Activated CD4-positive, alpha-beta memory T cell treated with anti-CD3 and anti-CD28 coated beads for 36 hours (primary cell): ENCODE measurements around the gene FAM169A. TPM values are rescaled to one million over a fixed set of nuclear protein-coding genes. Genes with fewer than 3 reads are reported as not detected.
"Not testable (repeated sequence)": the region's sequence is repeated elsewhere in the genome, so short reads cannot be mapped to it uniquely, and the experiment has no call there.

Experiments used
- CTCF ChIA-PET: fragments of 350-600 bp; sonication (Branson Sonifier 250); formaldehyde crosslinking; loops from one replicate; lab custom pipeline; 2021; ENCODE audit warnings: antibody characterized with exemption, inconsistent platforms; lab: Charles Lee
- POLR2A ChIA-PET: fragments of 350-600 bp; sonication (Branson Sonifier 250); formaldehyde crosslinking; loops from one replicate; lab custom pipeline; 2021; ENCODE audit warnings: antibody characterized with exemption; lab: Charles Lee
- DNase-seq: peaks from one replicate; pipeline ENCODE4 v3.0.0-alpha.2; 2020
- H3K27ac Mint-ChIP-seq: one replicate; pipeline ENCODE4 v1.8.0; 2021; ENCODE audit warnings: mixed read lengths
- H3K27me3 Mint-ChIP-seq: one replicate; pipeline ENCODE4 v1.8.0; 2021; ENCODE audit warnings: mixed read lengths
- H3K36me3 Mint-ChIP-seq: one replicate; pipeline ENCODE4 v1.8.0; 2021; ENCODE audit warnings: mixed read lengths
- H3K4me1 Mint-ChIP-seq: one replicate; pipeline ENCODE4 v1.8.0; 2021; ENCODE audit warnings: low read depth, mixed read lengths
- H3K4me3 Mint-ChIP-seq: one replicate; pipeline ENCODE4 v1.8.0; 2021; ENCODE audit warnings: mild to moderate bottlenecking, mixed read lengths
- H3K9me3 Mint-ChIP-seq: one replicate; pipeline ENCODE4 v1.8.0; 2021; ENCODE audit warnings: mixed read lengths
- intact Hi-C: fragments of 100-400 bp; cut with micrococcal nuclease; formaldehyde crosslinking; loops from one replicate; pipeline ENCODE4 v1.15.1; 2023
- total RNA-seq, 2 experiments: library from RNA; stranded (reverse); gene quantifications; one replicate each; pipeline ENCODE4 v1.2.3, GENCODE V29; 2021

FAM169A gene
- total RNA-seq, 2 experiments from 2014 or later: 9.0 to 10.4 TPM

GRCh38 chr5:74833537-74834266 is 32.5 kb downstream of the FAM169A start:
- Mint-ChIP-seq H3K27me3 (no peaks in the 10 kb centered on the region), H3K27ac (no peak overlapping the region), H3K9me3 (no peaks in the 10 kb centered on the region), H3K4me3 (no peak overlapping the region), H3K36me3 (peaks cover 28% of the 10 kb centered on the region), H3K4me1 (peaks cover 6% of the 10 kb centered on the region)
- DNase-seq: no peak
- CTCF ChIA-PET: no interaction called here
- intact Hi-C loops: no loop called here
- POLR2A ChIA-PET: no interaction called here

- no peaks in the 10 kb centered on the region for H3K9me3 Mint-ChIP-seq
- ChIA-PET POLR2A (no interaction called here), CTCF (no interaction called here)
- H3K4me3 Mint-ChIP-seq: no peak overlapping the region
- no peaks in the 10 kb centered on the region for H3K4me1 Mint-ChIP-seq
- no peak for DNase-seq
- H3K36me3 Mint-ChIP-seq: peaks cover 8% of the 10 kb centered on the region
- no peaks in the 10 kb centered on the region for H3K27me3 Mint-ChIP-seq
- H3K27ac Mint-ChIP-seq: no peak overlapping the region
- intact Hi-C loops: no loop called here
Observed at GRCh38 chr5:74829413-74829812, 36.8 kb downstream of the FAM169A start.

GRCh38 chr5:74822288-74822687 is 43.9 kb downstream of the FAM169A start:
- Mint-ChIP-seq H3K36me3 (peaks cover 1% of the 10 kb centered on the region), H3K27ac (no peak overlapping the region), H3K27me3 (no peaks in the 10 kb centered on the region), H3K9me3 (no peaks in the 10 kb centered on the region), H3K4me1 (peaks cover 2% of the 10 kb centered on the region), H3K4me3 (no peak overlapping the region)
- ChIA-PET CTCF (no interaction called here), POLR2A (no interaction called here)
- intact Hi-C loops: no loop called here
- DNase-seq: no peak

GRCh38 chr5:74816875-74817274 is 49.3 kb downstream of the FAM169A start:
- H3K27ac Mint-ChIP-seq: no peak overlapping the region
- DNase-seq: no peak
- H3K4me1 Mint-ChIP-seq: peaks cover 2% of the 10 kb centered on the region
- H3K27me3 Mint-ChIP-seq: no peaks in the 10 kb centered on the region
- no peak overlapping the region for H3K4me3 Mint-ChIP-seq
- CTCF ChIA-PET: no interaction called here
- POLR2A ChIA-PET: no interaction called here
- H3K9me3 Mint-ChIP-seq: no peaks in the 10 kb centered on the region
- peaks cover 5% of the 10 kb centered on the region for H3K36me3 Mint-ChIP-seq
- intact Hi-C loops: no loop called here

GRCh38 chr5:74810915-74811314 is 55.3 kb downstream of the FAM169A start:
- no peak overlapping the region for H3K4me3 Mint-ChIP-seq
- H3K36me3 Mint-ChIP-seq: peaks cover 7% of the 10 kb centered on the region
- no peaks in the 10 kb centered on the region for H3K27me3 Mint-ChIP-seq
- no peak for DNase-seq
- POLR2A ChIA-PET: no interaction called here
- no peaks in the 10 kb centered on the region for H3K9me3 Mint-ChIP-seq
- CTCF ChIA-PET: no interaction called here
- H3K4me1 Mint-ChIP-seq: no peaks in the 10 kb centered on the region
- H3K27ac Mint-ChIP-seq: no peak overlapping the region
- intact Hi-C loops: no loop called here

GRCh38 chr5:74801941-74802340 is 64.2 kb downstream of the FAM169A start:
- ChIA-PET POLR2A (no interaction called here), CTCF (no interaction called here)
- intact Hi-C loops: no loop called here
- Mint-ChIP-seq H3K9me3 (no peaks in the 10 kb centered on the region), H3K4me3 (no peak overlapping the region), H3K36me3 (peaks cover 8% of the 10 kb centered on the region), H3K27me3 (no peaks in the 10 kb centered on the region), H3K4me1 (no peaks in the 10 kb centered on the region), H3K27ac (no peak overlapping the region)
- no peak for DNase-seq

- Mint-ChIP-seq H3K27ac (no peak overlapping the region), H3K27me3 (no peaks in the 10 kb centered on the region), H3K4me3 (no peak overlapping the region), H3K4me1 (no peaks in the 10 kb centered on the region), H3K9me3 (no peaks in the 10 kb centered on the region), H3K36me3 (peaks cover 8% of the 10 kb centered on the region)
- ChIA-PET POLR2A (no interaction called here), CTCF (interaction anchor here (0.6 kb wide), 1 partner anchor 37 kb away, joined by 3 read pairs; no protein-coding TSS in a partner anchor)
- intact Hi-C loops: no loop called here
- no peak for DNase-seq
Observed at GRCh38 chr5:74801197-74801596, 65.0 kb downstream of the FAM169A start.

GRCh38 chr5:74798977-74799911 is 66.9 kb downstream of the FAM169A start:
- POLR2A ChIA-PET: no interaction called here
- intact Hi-C loops: no loop called here
- Mint-ChIP-seq H3K4me1 (no peaks in the 10 kb centered on the region), H3K9me3 (no peaks in the 10 kb centered on the region), H3K4me3 (no peak overlapping the region), H3K27ac (no peak overlapping the region), H3K27me3 (no peaks in the 10 kb centered on the region), H3K36me3 (peaks cover 10% of the 10 kb centered on the region)
- CTCF ChIA-PET: no interaction called here
- no peak for DNase-seq

GRCh38 chr5:74791669-74792068 is 74.5 kb downstream of the FAM169A start:
- POLR2A ChIA-PET, H3K27me3 Mint-ChIP-seq, H3K9me3 Mint-ChIP-seq, H3K4me3 Mint-ChIP-seq, H3K27ac Mint-ChIP-seq, intact Hi-C loops, H3K4me1 Mint-ChIP-seq, DNase-seq, CTCF ChIA-PET: not testable (repeated sequence)
- H3K36me3 Mint-ChIP-seq: peaks cover 27% of the 10 kb centered on the region

GRCh38 chr5:74787424-74787823 is 78.8 kb downstream of the FAM169A start:
- POLR2A ChIA-PET: no interaction called here

GRCh38 chr5:74786851-74787250 is 79.3 kb downstream of the FAM169A start:
- CTCF ChIA-PET: interaction anchor here (1.1 kb wide), 1 partner anchor 132 kb away, joined by 3 read pairs; no protein-coding TSS in a partner anchor
- H3K27ac Mint-ChIP-seq: no peak overlapping the region
- H3K4me1 Mint-ChIP-seq: no peaks in the 10 kb centered on the region

More at GRCh38 chr5:74787424-74787823, 78.8 kb downstream of the FAM169A start:
- Mint-ChIP-seq H3K27me3 (no peaks in the 10 kb centered on the region), H3K27ac (no peak overlapping the region), H3K4me3 (no peak overlapping the region), H3K36me3 (peaks cover 20% of the 10 kb centered on the region), H3K9me3 (no peaks in the 10 kb centered on the region), H3K4me1 (no peaks in the 10 kb centered on the region)
- CTCF ChIA-PET: interaction anchor here (1.1 kb wide), 1 partner anchor 132 kb away, joined by 3 read pairs; no protein-coding TSS in a partner anchor
- DNase-seq: no peak
- intact Hi-C loops: no loop called here

GRCh38 chr5:74778609-74779008 is 87.6 kb downstream of the FAM169A start:
- intact Hi-C loops: no loop called here
- ChIA-PET CTCF (no interaction called here), POLR2A (no interaction called here)
- Mint-ChIP-seq H3K9me3 (no peaks in the 10 kb centered on the region), H3K27ac (no peak overlapping the region), H3K36me3 (peaks cover 12% of the 10 kb centered on the region), H3K4me3 (no peak overlapping the region), H3K27me3 (no peaks in the 10 kb centered on the region), H3K4me1 (no peaks in the 10 kb centered on the region)
- DNase-seq: no peak

More at GRCh38 chr5:74786851-74787250, 79.3 kb downstream of the FAM169A start:
- no peak for DNase-seq
- intact Hi-C loops: no loop called here
- POLR2A ChIA-PET: no interaction called here
- H3K36me3 Mint-ChIP-seq: peaks cover 15% of the 10 kb centered on the region
- H3K9me3 Mint-ChIP-seq: no peaks in the 10 kb centered on the region
- no peak overlapping the region for H3K4me3 Mint-ChIP-seq
- no peaks in the 10 kb centered on the region for H3K27me3 Mint-ChIP-seq
